Measurements from ENCODE around the gene RPS6KL1.

Gene RPS6KL1

DNA sequence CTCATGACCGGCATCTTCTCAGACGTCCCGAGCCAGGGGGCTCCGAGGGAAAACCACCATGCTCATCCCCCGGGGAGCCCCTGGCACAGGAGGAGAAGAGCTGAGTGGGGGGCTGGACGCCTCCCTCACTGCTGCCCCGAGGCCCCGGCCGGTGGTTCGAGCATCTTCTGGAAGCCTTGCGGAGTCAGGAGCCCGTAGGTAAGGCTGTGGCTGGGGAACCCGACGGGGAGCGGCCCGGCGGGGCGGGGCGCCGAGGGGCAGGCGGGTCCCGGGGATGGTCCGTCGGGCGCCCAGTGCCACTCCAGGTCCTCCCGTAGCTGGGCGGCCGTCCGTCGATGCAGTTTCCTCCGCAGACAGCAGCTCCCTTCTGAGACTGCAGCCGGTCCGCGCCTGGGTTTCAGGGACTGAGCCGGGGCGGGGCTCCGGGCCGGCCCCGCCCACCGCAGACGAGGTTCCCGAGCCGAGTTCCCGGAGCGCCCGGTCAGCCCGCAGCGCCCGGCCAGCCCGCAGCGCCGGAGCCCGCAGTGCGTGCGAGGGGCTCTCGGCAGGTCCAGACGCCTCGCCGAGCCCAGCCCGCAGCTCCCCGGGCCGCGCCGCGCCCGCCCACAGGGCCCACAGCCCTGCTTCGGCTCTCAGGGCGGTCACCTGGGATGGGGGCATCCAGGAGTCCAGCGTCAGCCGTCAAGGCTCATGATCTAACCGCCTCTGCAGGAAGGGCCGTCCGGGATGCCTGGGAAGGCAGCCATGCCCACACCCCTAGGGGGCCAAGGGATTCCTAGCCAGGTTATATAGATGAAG, 32.4 kb upstream of the RPS6KL1 start, which contains the start of gene PGF:
PGF (minus strand) TSS at position 369 of the 798 bp plus-strand sequence; CDS start at position 14, 355 bp downstream.
- no peak within 1 kb of the TSS for H3K27ac Mint-ChIP-seq
- DNase-seq, result peak; percentile 56

DNA sequence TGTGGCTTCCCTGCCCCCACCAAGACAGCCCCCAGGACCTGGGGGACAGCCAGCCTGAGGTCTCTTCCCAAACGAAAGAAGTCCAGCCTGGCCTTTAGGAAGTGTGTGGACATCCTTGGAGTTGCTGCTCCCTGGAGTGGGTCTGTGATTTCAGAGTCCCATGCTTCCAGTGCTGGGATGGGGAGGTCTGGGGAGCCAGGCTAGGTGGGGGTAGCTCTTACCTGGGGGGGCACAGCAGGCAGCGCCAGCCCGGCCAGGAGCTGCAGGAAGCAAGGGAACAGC, 31.8 kb upstream of the RPS6KL1 start:
- no peaks in the 10 kb centered on the region for H3K36me3 Mint-ChIP-seq (ENCODE audit: low read depth)
- peaks cover 18% of the 10 kb centered on the region for H3K27me3 Mint-ChIP-seq
- H3K4me1 Mint-ChIP-seq (ENCODE audit: low read depth), result no peaks in the 10 kb centered on the region
- no peaks in the 10 kb centered on the region for H3K9me3 Mint-ChIP-seq
- DNase-seq, result no peak
- H3K4me3 Mint-ChIP-seq, result peak overlapping the region; percentile 42
- H3K27ac Mint-ChIP-seq, result no peak overlapping the region

More for the DNA sequence above, 32.4 kb upstream of the RPS6KL1 start, which contains the start of gene PGF:
- Mint-ChIP-seq H3K36me3 (ENCODE audit: low read depth) (no peaks in the 10 kb centered on the region), H3K9me3 (no peaks in the 10 kb centered on the region), H3K27me3 (peaks cover 18% of the 10 kb centered on the region), H3K4me3 (peak within 1 kb of the TSS; percentile 42), H3K4me1 (ENCODE audit: low read depth) (no peaks in the 10 kb centered on the region)

DNA sequence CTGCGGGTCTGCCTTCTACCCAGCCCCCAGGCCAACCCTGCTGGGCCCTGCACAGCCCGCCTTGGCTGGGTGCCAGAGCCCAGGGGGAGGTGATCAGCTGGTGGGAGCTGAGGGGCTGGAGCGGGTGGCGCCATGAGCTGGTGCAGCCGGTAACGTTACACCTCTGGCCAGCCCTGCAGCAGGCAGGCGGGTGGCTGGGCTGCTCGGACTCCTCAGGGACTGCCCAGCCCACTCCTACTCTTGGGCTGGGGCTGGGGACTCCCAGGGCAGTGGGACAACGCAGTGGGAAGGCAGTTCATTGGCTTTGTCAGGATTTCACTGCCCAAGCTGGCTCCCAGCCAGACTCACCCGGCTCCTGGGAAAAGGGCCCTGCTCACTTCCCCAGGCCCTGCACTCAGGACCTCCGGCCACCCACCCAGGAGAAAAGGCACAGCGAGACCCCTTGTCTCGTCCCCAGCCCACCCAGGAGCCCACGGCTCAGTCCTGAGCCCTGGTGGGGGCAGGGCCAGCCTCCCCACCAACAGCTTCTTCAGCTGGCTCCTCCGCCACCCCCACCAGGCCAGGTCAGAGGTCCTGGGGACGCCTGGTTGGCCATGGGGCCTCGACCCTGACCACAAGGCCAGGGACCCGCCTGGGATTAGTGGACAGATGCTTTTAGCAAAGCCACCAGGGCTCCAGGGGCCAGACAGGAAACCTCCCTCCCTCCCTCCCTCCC, 31.3 kb upstream of the RPS6KL1 start:
- DNase-seq, result no peak
- Mint-ChIP-seq H3K9me3 (no peaks in the 10 kb centered on the region), H3K4me3 (no peak overlapping the region)

DNA sequence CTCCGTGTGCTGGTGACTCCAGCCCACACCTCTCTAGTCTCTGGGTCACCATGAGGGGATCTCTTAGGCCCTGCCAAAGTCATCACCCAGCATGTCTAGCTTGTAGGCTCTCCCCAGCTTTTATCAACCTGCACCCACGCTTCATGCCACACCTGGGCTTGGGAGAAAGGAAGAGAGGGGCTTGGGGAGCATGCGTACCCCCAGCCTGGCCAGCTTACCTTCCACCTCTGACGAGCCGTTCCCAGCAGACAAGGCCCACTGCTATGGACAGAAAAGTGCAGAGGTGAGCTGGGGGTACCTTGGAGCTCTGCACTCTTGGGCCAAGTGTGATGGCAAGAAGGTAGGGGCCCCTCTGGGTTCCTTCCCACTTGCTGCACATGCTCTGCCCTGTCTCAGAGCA, 30.6 kb upstream of the RPS6KL1 start:
- no peaks in the 10 kb centered on the region for H3K4me1 Mint-ChIP-seq (ENCODE audit: low read depth)
- H3K4me3 Mint-ChIP-seq, result no peak overlapping the region
- H3K27me3 Mint-ChIP-seq, result peaks cover 18% of the 10 kb centered on the region
- H3K36me3 Mint-ChIP-seq (ENCODE audit: low read depth), result no peaks in the 10 kb centered on the region
- H3K9me3 Mint-ChIP-seq, result no peaks in the 10 kb centered on the region
- no peak for DNase-seq
- no peak overlapping the region for H3K27ac Mint-ChIP-seq

More for the DNA sequence above, 31.3 kb upstream of the RPS6KL1 start:
- Mint-ChIP-seq H3K27me3 (peaks cover 18% of the 10 kb centered on the region), H3K4me1 (ENCODE audit: low read depth) (no peaks in the 10 kb centered on the region), H3K36me3 (ENCODE audit: low read depth) (no peaks in the 10 kb centered on the region), H3K27ac (no peak overlapping the region)

DNA sequence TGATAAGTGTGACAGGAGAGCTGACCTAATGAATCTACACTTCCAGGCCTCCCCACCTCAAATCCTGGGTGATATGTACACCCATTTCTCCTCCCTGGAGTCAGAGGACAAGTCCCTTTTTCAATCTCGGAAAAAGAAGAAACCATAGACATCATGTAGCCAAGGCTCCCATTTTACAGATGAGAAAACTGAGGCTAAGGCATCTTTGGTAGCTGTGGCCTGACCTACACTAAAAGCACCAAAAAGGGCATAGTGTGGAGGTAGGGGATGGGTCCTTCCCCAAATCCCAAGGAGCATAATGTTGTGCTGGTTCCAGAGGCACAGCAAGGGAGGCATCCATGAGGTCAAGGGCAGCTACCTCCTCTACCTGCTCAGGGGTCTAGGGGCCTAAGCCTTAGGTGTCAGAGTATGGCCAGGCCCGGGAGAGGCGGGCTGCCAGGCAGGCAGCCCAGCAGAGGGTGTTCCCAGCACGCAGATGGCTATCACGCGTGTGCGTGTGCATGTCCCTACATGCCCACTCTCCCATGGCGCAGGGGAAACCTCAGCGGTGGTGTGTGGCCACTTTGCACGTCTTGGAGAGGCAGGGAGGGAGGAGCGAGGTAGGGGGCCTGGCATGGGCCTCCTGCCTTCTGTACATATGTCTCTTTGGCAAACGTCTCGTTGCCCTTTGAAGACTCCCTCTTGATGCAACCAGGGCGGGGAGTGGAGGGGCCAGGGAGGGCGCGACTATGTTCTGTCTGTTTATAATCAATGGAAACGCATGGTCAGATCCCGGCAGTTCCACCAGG, 29.8 kb upstream of the RPS6KL1 start:
- Mint-ChIP-seq H3K27ac (no peak overlapping the region), H3K9me3 (no peaks in the 10 kb centered on the region), H3K4me3 (no peak overlapping the region), H3K27me3 (peaks cover 18% of the 10 kb centered on the region), H3K4me1 (ENCODE audit: low read depth) (no peaks in the 10 kb centered on the region), H3K36me3 (ENCODE audit: low read depth) (no peaks in the 10 kb centered on the region)
- DNase-seq, result no peak

DNA sequence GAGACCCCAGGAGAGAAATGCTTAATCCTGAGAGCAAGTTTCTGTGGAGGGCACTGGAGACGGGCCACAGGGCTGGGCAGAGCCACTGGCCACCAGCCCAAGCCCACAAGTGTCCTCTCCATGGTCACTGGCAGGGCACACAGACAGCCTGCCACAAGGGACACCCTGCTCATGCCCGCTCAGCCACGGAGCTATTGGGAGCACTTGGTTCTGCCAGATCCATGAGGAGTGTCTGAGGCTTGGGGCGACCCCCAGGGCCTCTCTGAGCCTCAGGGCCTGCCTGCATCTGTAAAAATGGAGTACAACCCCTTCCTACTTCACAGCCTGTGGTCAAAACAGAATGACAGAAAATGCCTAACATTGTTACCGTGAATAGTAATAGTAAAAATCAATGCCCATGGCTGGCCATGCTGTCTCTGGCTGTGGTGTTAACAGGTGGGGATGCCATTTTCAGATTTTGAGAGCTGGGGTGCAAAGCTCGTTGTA, 29.2 kb upstream of the RPS6KL1 start:
- Mint-ChIP-seq H3K9me3 (no peaks in the 10 kb centered on the region), H3K27me3 (peaks cover 18% of the 10 kb centered on the region), H3K4me1 (ENCODE audit: low read depth) (no peaks in the 10 kb centered on the region), H3K27ac (no peak overlapping the region), H3K36me3 (ENCODE audit: low read depth) (no peaks in the 10 kb centered on the region), H3K4me3 (no peak overlapping the region)
- no peak for DNase-seq

DNA sequence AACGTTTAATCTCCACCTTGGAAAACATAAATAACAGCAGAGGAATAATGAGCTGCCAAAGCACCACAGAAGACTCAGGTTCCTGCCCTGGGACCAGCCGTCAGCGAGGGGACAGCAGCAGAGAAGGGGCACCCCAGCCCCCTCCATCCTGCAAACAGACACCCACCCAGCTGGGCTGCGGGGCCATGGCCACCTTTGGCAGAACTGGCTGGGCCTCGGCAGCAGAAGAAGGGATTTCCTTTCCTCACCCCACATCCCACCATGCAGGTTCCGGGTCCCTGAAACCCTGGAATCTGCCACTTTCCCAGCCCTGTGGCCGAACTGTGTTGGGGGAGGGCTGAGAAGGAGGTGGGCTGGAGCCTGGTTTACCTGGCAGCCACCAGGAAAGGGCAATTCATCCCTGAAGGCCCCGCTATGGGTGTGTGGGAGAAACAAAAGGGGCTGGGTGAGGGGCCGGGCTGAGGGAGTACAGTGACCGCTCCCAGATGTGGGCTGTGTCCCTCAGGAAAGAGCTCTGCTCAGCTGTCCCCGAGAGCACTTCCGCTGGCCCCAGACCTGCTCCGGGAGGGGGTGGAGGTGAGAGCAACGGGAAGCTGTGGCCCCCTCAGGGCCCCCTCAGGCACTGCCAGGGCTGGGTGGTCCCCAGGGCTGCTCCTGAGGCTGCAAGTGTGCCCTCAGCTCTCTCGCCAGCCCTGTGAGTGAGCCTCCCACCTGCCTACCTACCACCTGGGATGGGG, 28.6 kb upstream of the RPS6KL1 start:
- Mint-ChIP-seq H3K4me3 (no peak overlapping the region), H3K9me3 (no peaks in the 10 kb centered on the region), H3K27ac (no peak overlapping the region)

DNA sequence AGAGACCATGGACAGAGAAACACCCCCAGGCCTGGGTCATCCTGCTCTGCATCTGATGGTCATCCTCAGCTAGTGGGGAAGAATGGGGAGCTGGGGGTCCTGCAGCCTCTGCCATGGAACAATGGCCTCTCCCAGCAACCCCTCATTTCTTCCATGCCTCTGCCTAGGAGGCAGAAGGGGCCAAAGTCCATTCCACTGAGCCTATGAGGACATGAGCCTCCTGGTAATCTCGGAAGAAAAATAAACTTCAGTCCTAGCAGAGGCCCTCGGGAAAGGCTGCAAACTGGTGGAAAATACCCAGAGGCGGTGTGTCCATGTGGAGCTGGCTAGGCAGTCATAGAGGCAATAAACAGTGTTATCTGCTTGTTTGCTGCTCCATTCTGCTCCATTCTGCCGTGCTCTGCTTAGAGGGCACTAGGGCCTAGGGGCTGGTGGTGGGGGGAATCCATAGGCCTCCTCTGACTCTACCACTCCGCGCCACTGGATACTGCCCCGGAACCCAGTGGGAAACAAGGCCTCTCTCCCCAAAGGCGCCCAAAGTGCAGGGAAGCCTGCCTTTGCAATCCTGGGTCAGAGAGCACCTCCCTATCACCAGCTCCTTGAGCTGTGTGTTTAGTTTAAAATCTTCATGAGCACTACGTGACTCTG, 27.9 kb upstream of the RPS6KL1 start:
- Mint-ChIP-seq H3K27ac (no peak overlapping the region), H3K27me3 (peaks cover 12% of the 10 kb centered on the region), H3K4me3 (no peak overlapping the region)

More for the DNA sequence above, 28.6 kb upstream of the RPS6KL1 start:
- Mint-ChIP-seq H3K4me1 (ENCODE audit: low read depth) (peaks cover under 1% of the 10 kb centered on the region), H3K36me3 (ENCODE audit: low read depth) (no peaks in the 10 kb centered on the region), H3K27me3 (peaks cover 18% of the 10 kb centered on the region)
- DNase-seq, result no peak

GRCh38 chr14:74949859-74950573, 27.0 kb upstream of the RPS6KL1 start:
- peaks cover 5% of the 10 kb centered on the region for H3K4me1 Mint-ChIP-seq (ENCODE audit: low read depth)
- peaks cover 10% of the 10 kb centered on the region for H3K27me3 Mint-ChIP-seq
- H3K36me3 Mint-ChIP-seq (ENCODE audit: low read depth), result no peaks in the 10 kb centered on the region
- H3K27ac Mint-ChIP-seq, result no peak overlapping the region
- no peak for DNase-seq
- no peak overlapping the region for H3K4me3 Mint-ChIP-seq
- H3K9me3 Mint-ChIP-seq, result no peaks in the 10 kb centered on the region

More for the DNA sequence above, 27.9 kb upstream of the RPS6KL1 start:
- DNase-seq, result no peak
- no peaks in the 10 kb centered on the region for H3K9me3 Mint-ChIP-seq
- H3K36me3 Mint-ChIP-seq (ENCODE audit: low read depth), result no peaks in the 10 kb centered on the region
- H3K4me1 Mint-ChIP-seq (ENCODE audit: low read depth), result peaks cover 5% of the 10 kb centered on the region

- peaks cover 5% of the 10 kb centered on the region for H3K4me1 Mint-ChIP-seq (ENCODE audit: low read depth)
- DNase-seq, result no peak
- H3K27me3 Mint-ChIP-seq, result peaks cover 8% of the 10 kb centered on the region
- H3K4me3 Mint-ChIP-seq, result no peak overlapping the region
- no peaks in the 10 kb centered on the region for H3K36me3 Mint-ChIP-seq (ENCODE audit: low read depth)
- H3K27ac Mint-ChIP-seq, result no peak overlapping the region
- H3K9me3 Mint-ChIP-seq, result no peaks in the 10 kb centered on the region
These were observed 26.1 kb upstream of the RPS6KL1 start for GRCh38 chr14:74949191-74949601.

DNA sequence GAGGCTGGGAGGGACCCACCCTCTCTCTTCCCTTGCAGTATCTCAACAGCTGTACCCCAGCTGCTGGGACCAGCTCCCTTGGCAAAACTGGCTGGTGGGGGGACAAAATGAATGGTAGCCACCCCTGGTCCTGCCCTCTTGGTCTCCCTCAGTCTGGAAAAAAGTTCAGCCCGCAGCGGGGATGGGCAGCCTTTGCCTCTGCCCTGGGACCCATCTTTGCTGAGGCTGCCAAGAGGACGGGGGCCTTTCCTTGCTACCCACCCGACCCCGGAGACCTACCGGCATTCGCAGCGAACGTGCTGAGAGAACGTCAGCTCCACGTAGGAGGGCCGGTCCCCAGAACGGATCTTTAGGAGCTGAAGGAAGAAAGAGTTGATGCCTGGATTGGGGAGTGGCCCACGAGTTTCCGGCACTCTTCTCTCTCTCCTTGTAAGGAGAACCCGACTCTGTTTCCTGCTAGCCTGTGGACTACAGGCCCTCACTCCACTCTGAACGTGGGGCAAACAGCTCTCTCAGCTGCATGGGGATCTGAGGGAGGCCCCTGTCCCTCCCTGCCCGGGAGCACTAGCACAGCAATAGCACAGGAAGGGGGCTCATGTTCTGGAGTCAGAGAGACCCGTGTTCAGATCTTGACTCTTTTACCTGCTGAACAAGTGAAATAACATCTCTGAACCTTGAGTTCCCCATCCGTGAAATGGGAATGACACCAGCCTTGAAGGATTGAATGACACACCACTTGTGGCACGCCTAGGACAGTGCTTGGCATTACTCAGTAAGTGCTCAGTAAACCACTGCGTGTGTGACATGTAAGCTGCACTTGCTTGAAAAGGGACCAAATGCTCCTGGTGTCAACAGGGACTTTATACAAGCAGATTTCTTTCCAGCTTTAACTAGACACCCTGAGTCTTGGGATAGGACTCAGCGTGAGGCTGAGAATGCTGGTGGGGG, 25.4 kb upstream of the RPS6KL1 start:
- H3K4me3 Mint-ChIP-seq, result no peak overlapping the region
- no peaks in the 10 kb centered on the region for H3K36me3 Mint-ChIP-seq (ENCODE audit: low read depth)
- no peak for DNase-seq
- no peak overlapping the region for H3K27ac Mint-ChIP-seq
- H3K27me3 Mint-ChIP-seq, result peaks cover 3% of the 10 kb centered on the region
- peaks cover 5% of the 10 kb centered on the region for H3K4me1 Mint-ChIP-seq (ENCODE audit: low read depth)
- H3K9me3 Mint-ChIP-seq, result no peaks in the 10 kb centered on the region

DNA sequence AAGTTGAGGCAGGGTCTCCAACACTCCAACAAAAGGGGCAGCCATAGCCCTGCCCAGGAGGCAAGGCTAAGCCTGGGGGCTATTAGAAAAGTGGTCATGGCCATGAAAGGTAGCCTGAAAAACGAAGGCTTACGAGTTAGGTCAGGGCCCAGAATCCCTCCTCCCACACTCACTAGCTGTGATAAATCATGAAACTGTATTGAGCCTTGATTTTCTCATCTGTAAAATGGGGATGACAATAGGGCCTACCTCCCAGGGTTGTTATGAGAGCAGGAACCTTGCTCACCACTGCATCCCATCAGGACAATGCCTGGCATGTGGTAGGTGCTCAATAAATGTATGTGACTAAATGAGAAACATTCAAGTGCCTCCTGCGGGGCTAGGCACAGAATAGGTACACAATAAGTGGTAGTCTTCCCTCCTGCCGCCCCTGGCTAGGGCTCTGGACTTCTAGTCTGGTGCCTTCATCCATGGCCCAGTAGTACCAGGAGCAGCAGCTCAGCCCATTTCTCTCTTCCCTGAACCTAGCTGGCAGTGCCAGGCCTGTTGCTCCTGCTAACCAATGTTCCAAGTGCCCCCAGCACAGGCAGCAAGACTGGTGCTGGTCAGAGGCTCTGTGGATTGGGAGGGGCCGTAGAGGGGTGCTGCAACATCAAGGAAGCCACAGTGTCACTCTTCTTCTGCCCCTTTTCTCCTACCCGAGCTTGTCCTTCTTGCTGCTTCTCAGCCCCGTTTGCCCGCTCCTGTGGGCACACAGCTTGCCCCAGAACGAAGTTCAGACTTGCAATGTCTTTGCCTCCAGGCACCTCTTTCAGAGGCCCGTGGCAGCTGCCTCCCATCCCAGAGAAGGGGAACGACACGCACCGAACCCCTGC, 24.5 kb upstream of the RPS6KL1 start:
- H3K36me3 Mint-ChIP-seq (ENCODE audit: low read depth), result no peaks in the 10 kb centered on the region
- H3K27ac Mint-ChIP-seq, result no peak overlapping the region
- no peak overlapping the region for H3K4me3 Mint-ChIP-seq
- peaks cover 13% of the 10 kb centered on the region for H3K4me1 Mint-ChIP-seq (ENCODE audit: low read depth)
- no peaks in the 10 kb centered on the region for H3K9me3 Mint-ChIP-seq
- H3K27me3 Mint-ChIP-seq, result no peaks in the 10 kb centered on the region
- DNase-seq, result no peak
